DMS153 treated with DMSO at 0.1 percent for 48 hours (cell line): ENCODE results near the gene DENND2A.
"Not testable (repeated sequence)": the region's sequence is repeated elsewhere in the genome, so short reads cannot be mapped to it uniquely, and the experiment has no call there.

Experiments used
- DNase-seq: peaks from one replicate; lab custom pipeline; 2025; ENCODE audit not compliant: unreplicated experiment; lab: John Stamatoyannopoulos, UW

DENND2A gene

GRCh38 chr7:140640727-140641523, at the start of gene DENND2A:
TSS of gene DENND2A (minus strand) at chr7:140640813. CDS start at chr7:140602397, 38,416 bp downstream.
- DNase-seq = no peak

GRCh38 chr7:140689199-140690152, 48.9 kb upstream of the DENND2A start:
- no peak for DNase-seq

GRCh38 chr7:140688341-140688740, 47.7 kb upstream of the DENND2A start:
- no peak for DNase-seq

- no peak for DNase-seq
Measured at GRCh38 chr7:140686921-140687320, 46.3 kb upstream of the DENND2A start.

- DNase-seq = no peak
Measured at GRCh38 chr7:140685407-140686087, 44.9 kb upstream of the DENND2A start.

GRCh38 chr7:140684066-140684950, 43.7 kb upstream of the DENND2A start:
- no peak for DNase-seq

- DNase-seq = no peak
Measured at GRCh38 chr7:140683657-140684056, 43.0 kb upstream of the DENND2A start.

GRCh38 chr7:140681766-140682165, 41.2 kb upstream of the DENND2A start:
- DNase-seq = no peak

GRCh38 chr7:140680886-140681285, 40.3 kb upstream of the DENND2A start:
- DNase-seq = no peak

- no peak for DNase-seq
Measured at GRCh38 chr7:140679186-140679585, 38.6 kb upstream of the DENND2A start.

- no peak for DNase-seq
Measured at GRCh38 chr7:140678816-140679130, 38.2 kb upstream of the DENND2A start.

GRCh38 chr7:140678081-140678815, 37.6 kb upstream of the DENND2A start:
- DNase-seq = no peak

GRCh38 chr7:140677496-140677895, 36.9 kb upstream of the DENND2A start:
- DNase-seq = no peak

GRCh38 chr7:140676956-140677355, 36.3 kb upstream of the DENND2A start:
- not testable (repeated sequence) for DNase-seq

- DNase-seq = no peak
Measured at GRCh38 chr7:140676306-140676705, 35.7 kb upstream of the DENND2A start.

- no peak for DNase-seq
Measured at GRCh38 chr7:140675726-140676125, 35.1 kb upstream of the DENND2A start.

GRCh38 chr7:140674899-140675701, 34.5 kb upstream of the DENND2A start:
- DNase-seq = no peak

- no peak for DNase-seq
Measured at GRCh38 chr7:140674356-140674800, 33.8 kb upstream of the DENND2A start.

- no peak for DNase-seq
Measured at GRCh38 chr7:140673774-140674155, 33.2 kb upstream of the DENND2A start.
